Erythroblast (primary cell): ENCODE data around the gene NSD2.

Experiments
- GATA1 ChIP-seq: IDR thresholded peaks from 2 replicates; pipeline ENCODE4 v1.6.1; 2011; ENCODE audit warnings: low read depth, mild to moderate bottlenecking, control low read depth, low read length, moderate library complexity
- POLR2A ChIP-seq: IDR thresholded peaks from 2 replicates; pipeline ENCODE4 v1.6.1; 2011; ENCODE audit warnings: mild to moderate bottlenecking, low read length

DNA sequence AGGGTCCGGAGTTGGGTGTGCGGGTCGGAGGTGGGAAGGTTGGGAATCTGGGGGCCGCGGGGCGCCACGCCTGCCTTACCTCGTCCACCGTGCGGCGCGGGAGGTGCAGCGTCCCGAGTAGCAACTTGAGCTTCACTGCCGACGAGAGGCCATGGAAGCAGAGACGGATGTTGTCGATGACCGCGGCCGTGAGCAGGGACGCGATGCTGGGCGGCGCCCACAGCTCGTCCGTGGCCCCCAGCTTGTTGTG, 137.4 kb downstream of the NSD2 start:
- TF ChIP-seq POLR2A (no peak), GATA1 (no peak)
